Nephron (organoid): ENCODE measurements around the gene ARID1B.
A peak's percentile ranks its signal among the peaks of the same experiment; 100 is the strongest.

Experiments used
- H3K27ac Mint-ChIP-seq, 3 experiments: 2 replicates each; pipeline ENCODE4 v1.8.0; 2020; ENCODE audit warnings: mixed read lengths in 3 of 3, mild to moderate bottlenecking in 2 of 3, moderate library complexity in 1 of 3
- H3K27me3 Mint-ChIP-seq: 2 replicates; pipeline ENCODE4 v1.8.0; 2021; ENCODE audit warnings: low read depth, mild to moderate bottlenecking, moderate library complexity, mixed read lengths
- H3K36me3 Mint-ChIP-seq: 2 replicates; pipeline ENCODE4 v1.8.0; 2020; ENCODE audit warnings: low read depth, mixed read lengths
- H3K4me1 Mint-ChIP-seq: 2 replicates; pipeline ENCODE4 v1.8.0; 2020; ENCODE audit warnings: mixed read lengths
- H3K4me3 Mint-ChIP-seq, 3 experiments: 2 replicates each; pipeline ENCODE4 v1.8.0; 2020; ENCODE audit warnings: mild to moderate bottlenecking in 3 of 3, mixed read lengths in 3 of 3, moderate library complexity in 2 of 3
- H3K9me3 Mint-ChIP-seq: 2 replicates; pipeline ENCODE4 v1.8.0; 2020; ENCODE audit warnings: mixed read lengths
- TF ChIP-seq, protein P1 (sequence below), 3 experiments: fragments of 200-600 bp; sonication (generic); IDR thresholded peaks; one replicate each; pipeline ENCODE4 v1.5.0; 2021; ENCODE audit warnings: antibody characterized with exemption in 3 of 3; ENCODE audit not compliant: unreplicated experiment in 3 of 3

The ARID1B gene

DNA sequence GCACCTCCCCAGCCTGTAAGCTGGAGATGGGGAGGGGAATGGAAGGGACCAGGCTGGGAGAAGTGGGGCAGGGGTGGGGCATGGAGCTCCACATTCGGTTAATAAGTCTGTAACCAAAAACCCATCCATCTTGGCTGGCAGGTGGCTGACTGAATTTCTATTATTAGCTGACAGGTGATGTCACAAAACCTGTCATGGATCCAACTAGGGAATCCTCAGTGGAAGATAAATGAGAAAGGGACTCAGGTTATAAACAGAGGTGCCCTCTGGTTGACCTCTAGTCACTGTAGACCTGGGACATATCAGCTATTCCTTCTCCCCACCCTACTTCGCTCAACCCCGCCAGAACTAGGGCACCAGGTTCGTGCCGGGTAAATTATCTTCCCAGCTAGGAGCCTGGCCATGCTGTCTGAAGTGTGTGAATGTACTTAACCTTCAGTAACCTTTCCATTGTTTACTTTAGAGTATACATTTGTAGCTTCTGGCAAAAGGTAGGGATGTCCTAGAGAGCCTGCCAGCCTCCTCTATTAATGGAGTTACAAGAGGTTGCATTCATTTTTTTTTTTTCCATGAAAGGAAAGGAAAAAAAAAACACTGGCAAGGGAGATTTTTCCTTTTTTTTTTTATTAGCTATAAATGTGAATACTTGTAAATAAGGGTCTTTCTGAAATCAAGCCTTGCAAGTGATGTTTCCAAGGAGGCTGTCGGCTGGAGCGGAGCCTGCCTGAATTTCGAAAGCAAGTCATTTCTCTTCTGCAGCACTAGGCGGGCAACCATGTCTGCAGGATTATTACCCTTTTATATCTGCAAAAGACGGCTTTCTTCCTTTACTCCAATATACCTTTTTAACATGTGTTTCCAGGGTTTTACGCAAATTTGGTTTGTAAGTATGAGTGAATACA lies 410.3 kb downstream of the ARID1B start:
- Mint-ChIP-seq H3K4me3 (no peak overlapping the region), H3K27ac (peak overlapping the region; percentile 58 to 84 (median 69)), H3K4me1 (peaks cover 25% of the 10 kb centered on the region), H3K9me3 (no peaks in the 10 kb centered on the region), H3K27me3 (no peaks in the 10 kb centered on the region), H3K36me3 (peaks cover 68% of the 10 kb centered on the region)
- TF ChIP-seq, protein P1, sequence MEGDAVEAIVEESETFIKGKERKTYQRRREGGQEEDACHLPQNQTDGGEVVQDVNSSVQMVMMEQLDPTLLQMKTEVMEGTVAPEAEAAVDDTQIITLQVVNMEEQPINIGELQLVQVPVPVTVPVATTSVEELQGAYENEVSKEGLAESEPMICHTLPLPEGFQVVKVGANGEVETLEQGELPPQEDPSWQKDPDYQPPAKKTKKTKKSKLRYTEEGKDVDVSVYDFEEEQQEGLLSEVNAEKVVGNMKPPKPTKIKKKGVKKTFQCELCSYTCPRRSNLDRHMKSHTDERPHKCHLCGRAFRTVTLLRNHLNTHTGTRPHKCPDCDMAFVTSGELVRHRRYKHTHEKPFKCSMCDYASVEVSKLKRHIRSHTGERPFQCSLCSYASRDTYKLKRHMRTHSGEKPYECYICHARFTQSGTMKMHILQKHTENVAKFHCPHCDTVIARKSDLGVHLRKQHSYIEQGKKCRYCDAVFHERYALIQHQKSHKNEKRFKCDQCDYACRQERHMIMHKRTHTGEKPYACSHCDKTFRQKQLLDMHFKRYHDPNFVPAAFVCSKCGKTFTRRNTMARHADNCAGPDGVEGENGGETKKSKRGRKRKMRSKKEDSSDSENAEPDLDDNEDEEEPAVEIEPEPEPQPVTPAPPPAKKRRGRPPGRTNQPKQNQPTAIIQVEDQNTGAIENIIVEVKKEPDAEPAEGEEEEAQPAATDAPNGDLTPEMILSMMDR (IDR thresholded peaks at IDR 0.05; ENCODE audit: unreplicated experiment in 3 of 3), result no peak

DNA sequence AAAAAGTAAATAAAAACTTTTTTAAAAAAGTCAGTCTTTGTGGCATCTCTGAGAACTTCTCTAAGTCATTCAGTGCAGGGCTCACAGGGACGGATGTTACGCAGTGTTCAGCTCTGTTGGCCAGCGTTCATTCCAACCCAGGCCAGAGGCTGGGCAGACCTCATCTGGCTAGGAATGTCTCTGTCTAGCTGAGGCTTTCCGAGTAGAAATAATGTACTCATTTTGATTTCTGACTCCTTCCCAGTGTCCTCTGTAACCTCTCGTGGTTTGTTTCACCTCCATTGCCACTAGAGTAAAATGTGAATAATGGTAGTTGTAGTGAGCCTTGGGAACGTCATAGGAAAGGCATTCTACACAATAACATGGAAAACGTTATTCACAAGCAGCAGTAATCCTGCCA lies 411.0 kb downstream of the ARID1B start:
- H3K27ac Mint-ChIP-seq, result peak overlapping the region in 1 of 3 experiments; percentile 84
- peaks cover 67% of the 10 kb centered on the region for H3K36me3 Mint-ChIP-seq
- H3K4me3 Mint-ChIP-seq, result no peak overlapping the region
- TF ChIP-seq, protein P1 (IDR thresholded peaks at IDR 0.05; ENCODE audit: unreplicated experiment in 3 of 3), result no peak
- peaks cover 25% of the 10 kb centered on the region for H3K4me1 Mint-ChIP-seq
- H3K27me3 Mint-ChIP-seq, result no peaks in the 10 kb centered on the region
- H3K9me3 Mint-ChIP-seq, result no peaks in the 10 kb centered on the region

DNA sequence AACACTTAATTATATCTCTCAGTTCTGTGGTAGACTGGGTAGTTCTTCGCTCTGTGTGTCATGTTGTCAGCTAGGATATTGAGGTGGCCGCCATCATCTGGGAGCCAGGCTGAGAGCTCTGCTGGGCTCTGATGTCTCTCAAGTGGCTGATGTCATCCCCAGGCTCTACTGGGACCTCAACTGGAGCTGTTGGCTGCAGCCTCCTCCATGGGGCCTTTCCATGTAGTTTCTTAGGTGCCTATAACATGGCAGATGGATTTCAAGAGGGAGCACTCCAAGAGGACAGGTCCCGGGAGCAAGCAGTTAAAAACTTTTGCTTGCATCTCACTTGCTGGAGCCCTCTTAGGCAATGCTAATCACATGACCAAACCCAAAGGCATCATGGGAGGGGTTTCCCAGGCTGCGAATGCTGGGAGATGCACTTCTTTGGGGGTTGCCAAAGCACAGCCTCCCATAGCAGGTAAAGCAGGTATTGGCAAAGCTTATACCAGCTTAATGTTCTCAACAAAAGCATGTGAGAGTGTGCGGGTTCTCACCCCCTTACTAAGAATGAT lies 416.3 kb downstream of the ARID1B start:
- Mint-ChIP-seq H3K36me3 (peaks cover 60% of the 10 kb centered on the region), H3K4me1 (peaks cover 4% of the 10 kb centered on the region)
- TF ChIP-seq, protein P1 (IDR thresholded peaks at IDR 0.05; ENCODE audit: unreplicated experiment in 3 of 3), result no peak

DNA sequence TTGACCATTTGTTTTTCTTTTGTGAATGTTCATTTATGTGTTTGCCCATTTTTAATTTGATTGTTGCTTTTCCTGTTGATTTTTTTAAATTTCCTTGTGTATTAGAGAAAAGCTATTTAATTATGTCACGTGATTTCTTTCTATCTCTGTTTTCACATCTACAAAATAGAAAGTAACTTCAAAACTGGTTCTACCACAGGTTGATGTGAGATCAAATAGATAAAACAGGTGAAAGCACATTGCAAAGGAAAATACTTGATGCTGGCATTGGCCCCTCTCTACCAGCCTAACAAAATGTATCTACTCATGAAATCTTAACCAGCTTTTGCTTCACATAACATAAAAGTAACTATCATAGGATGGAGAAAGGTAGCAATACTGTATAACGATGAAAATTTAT lies 416.9 kb downstream of the ARID1B start:
- Mint-ChIP-seq H3K27ac (no peak overlapping the region), H3K27me3 (no peaks in the 10 kb centered on the region), H3K4me1 (peaks cover 4% of the 10 kb centered on the region), H3K4me3 (no peak overlapping the region), H3K9me3 (no peaks in the 10 kb centered on the region), H3K36me3 (peaks cover 61% of the 10 kb centered on the region)
- TF ChIP-seq, protein P1 (IDR thresholded peaks at IDR 0.05; ENCODE audit: unreplicated experiment in 3 of 3), result no peak

More for the DNA sequence above, 416.3 kb downstream of the ARID1B start:
- Mint-ChIP-seq H3K4me3 (no peak overlapping the region), H3K27ac (no peak overlapping the region), H3K27me3 (no peaks in the 10 kb centered on the region), H3K9me3 (no peaks in the 10 kb centered on the region)

DNA sequence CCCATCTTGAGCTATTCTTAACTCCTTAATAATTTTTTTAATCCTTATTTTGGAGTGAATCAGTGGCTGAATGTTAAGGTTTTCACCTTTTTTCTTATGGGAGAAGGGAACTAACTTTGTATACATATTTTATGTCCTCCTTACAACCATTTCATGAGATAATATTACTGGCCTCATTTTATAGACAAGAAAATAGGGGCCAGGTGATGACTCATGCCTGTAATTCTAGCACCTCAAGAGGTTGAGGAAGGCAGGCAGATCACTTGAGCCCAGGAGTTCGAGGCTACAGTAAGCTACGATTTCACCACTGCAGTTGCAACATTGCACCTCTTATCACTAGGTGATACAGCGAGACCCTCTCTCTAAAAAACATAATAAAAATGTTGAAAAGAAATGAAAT lies 417.5 kb downstream of the ARID1B start:
- TF ChIP-seq, protein P1 (IDR thresholded peaks at IDR 0.05; ENCODE audit: unreplicated experiment in 3 of 3), result no peak
- no peak overlapping the region for H3K4me3 Mint-ChIP-seq
- no peak overlapping the region for H3K27ac Mint-ChIP-seq
- peaks cover 60% of the 10 kb centered on the region for H3K36me3 Mint-ChIP-seq
- H3K27me3 Mint-ChIP-seq, result no peaks in the 10 kb centered on the region
- H3K9me3 Mint-ChIP-seq, result no peaks in the 10 kb centered on the region
- H3K4me1 Mint-ChIP-seq, result peaks cover 4% of the 10 kb centered on the region
